IMR-90 (cell line): ENCODE data around the gene SLC2A10. TPM values are rescaled to one million over a fixed set of nuclear protein-coding genes. Genes with fewer than 3 reads are reported as not detected.

Source experiments
- ATAC-seq: fragments of 200-7000 bp; cut with Tn5 transposase; 2 replicates; pipeline ENCODE4 v1.9.1; 2020; ENCODE audit warnings: low read depth, mild to moderate bottlenecking, moderate library complexity
- BruUV-seq: library from RNA; stranded (reverse); fragments of 400-500 nt; replicated peaks from 2 replicates; lab custom pipeline; 2021; lab: Mats Ljungman, UMichigan
- CTCF ChIA-PET: fragments of 300-600 bp; formaldehyde crosslinking; extraction: SDS; loops from one replicate; lab custom pipeline; 2021; ENCODE audit warnings: antibody characterized with exemption; lab: Yijun Ruan, JAX
- POLR2A ChIA-PET: fragments of 300-600 bp; sonication (Branson Sonifier 250); formaldehyde crosslinking; loops from one replicate; lab custom pipeline; 2022; ENCODE audit warnings: antibody characterized with exemption; ENCODE audit not compliant: unreplicated experiment; lab: Charles Lee
- DNase-seq: peaks from one replicate; pipeline ENCODE4 v3.0.0; 2013
- H2AFZ ChIP-seq: replicated peaks from 2 replicates; pipeline ENCODE3; 2013; ENCODE audit warnings: low read length, mild to moderate bottlenecking; ENCODE audit not compliant: poor library complexity
- H2AK5ac ChIP-seq: 2 replicates; pipeline ENCODE4 v1.6.1; 2013; ENCODE audit warnings: low read depth, low read length, inconsistent platforms
- H2AK9ac ChIP-seq: replicated peaks from 2 replicates; pipeline ENCODE3; 2013; ENCODE audit warnings: mild to moderate bottlenecking, low read depth, low read length, moderate library complexity; ENCODE audit not compliant: poor library complexity
- H2BK120ac ChIP-seq: 2 replicates; pipeline ENCODE4 v1.6.1; 2013; ENCODE audit warnings: low read depth, low read length, inconsistent platforms
- H2BK15ac ChIP-seq: 3 replicates; pipeline ENCODE4 v1.6.1; 2013; ENCODE audit warnings: low read depth, low read length, inconsistent platforms
- H2BK20ac ChIP-seq: 2 replicates; pipeline ENCODE4 v1.6.1; 2013; ENCODE audit warnings: low read depth, mild to moderate bottlenecking, inconsistent platforms, low read length, moderate library complexity
- H2BK5ac ChIP-seq: 2 replicates; pipeline ENCODE4 v1.6.1; 2013; ENCODE audit warnings: mild to moderate bottlenecking, low read depth, low read length, inconsistent platforms; ENCODE audit not compliant: poor library complexity, severe bottlenecking
- H3K14ac ChIP-seq: replicated peaks from 2 replicates; pipeline ENCODE4 v1.6.1; 2013; ENCODE audit warnings: low read depth, low read length, inconsistent platforms
- H3K18ac ChIP-seq: 2 replicates; pipeline ENCODE4 v1.6.1; 2013; ENCODE audit warnings: low read depth, low read length, control low read depth
- H3K23ac ChIP-seq: 2 replicates; pipeline ENCODE4 v1.6.1; 2013; ENCODE audit warnings: low read depth, low read length, inconsistent platforms
- H3K27ac ChIP-seq: 2 replicates; pipeline ENCODE4 v1.5.1; 2013; ENCODE audit warnings: mild to moderate bottlenecking, control low read depth, low read length; ENCODE audit not compliant: insufficient read depth
- H3K27me3 ChIP-seq: 2 replicates; pipeline ENCODE4 v1.6.1; 2013; ENCODE audit warnings: low read length; ENCODE audit not compliant: control insufficient read depth, insufficient read depth
- H3K36me3 ChIP-seq: 2 replicates; pipeline ENCODE4 v1.6.1; 2013; ENCODE audit warnings: low read length, mixed read lengths; ENCODE audit not compliant: control insufficient read depth, insufficient read depth
- H3K4ac ChIP-seq: 2 replicates; pipeline ENCODE4 v1.6.1; 2013; ENCODE audit warnings: low read depth, low read length, inconsistent platforms
- H3K4me1 ChIP-seq: 2 replicates; pipeline ENCODE4 v1.6.1; 2013; ENCODE audit warnings: low read length, mixed read lengths; ENCODE audit not compliant: control insufficient read depth, insufficient read depth
- H3K4me2 ChIP-seq: 2 replicates; pipeline ENCODE4 v1.6.1; 2013; ENCODE audit warnings: low read depth, mild to moderate bottlenecking, control low read depth, low read length, moderate library complexity
- H3K4me3 ChIP-seq: 2 replicates; pipeline ENCODE4 v1.5.1; 2013; ENCODE audit warnings: low read depth, mild to moderate bottlenecking, control low read depth, low read length, moderate library complexity; ENCODE audit not compliant: insufficient read depth
- H3K56ac ChIP-seq: 2 replicates; pipeline ENCODE4 v1.6.1; 2013; ENCODE audit warnings: low read length, inconsistent platforms; ENCODE audit not compliant: insufficient read depth; ENCODE audit errors: extremely low read depth
- H3K79me1 ChIP-seq, 2 experiments: 2 replicates each; pipeline ENCODE4 v1.6.1; 2013; ENCODE audit warnings: low read length in 2 of 2, inconsistent platforms in 1 of 2, low read depth in 1 of 2
- H3K9ac ChIP-seq: 2 replicates; pipeline ENCODE4 v1.6.1; 2013; ENCODE audit warnings: low read depth, low read length, control low read depth
- H3K9me1 ChIP-seq: 2 replicates; pipeline ENCODE4 v1.6.1; 2013; ENCODE audit warnings: low read length, inconsistent platforms; ENCODE audit not compliant: insufficient read depth
- H3K9me3 ChIP-seq: 2 replicates; pipeline ENCODE4 v1.6.1; 2013; ENCODE audit warnings: low read length; ENCODE audit not compliant: control insufficient read depth, insufficient read depth
- H4K20me1 ChIP-seq: 2 replicates; pipeline ENCODE4 v1.6.1; 2013; ENCODE audit warnings: low read length, inconsistent platforms; ENCODE audit not compliant: insufficient read depth
- H4K5ac ChIP-seq: 2 replicates; pipeline ENCODE4 v1.6.1; 2013; ENCODE audit warnings: mild to moderate bottlenecking, low read depth, low read length, control low read depth
- H4K8ac ChIP-seq, 2 experiments: 2 replicates each; pipeline ENCODE4 v1.6.1; 2013; ENCODE audit warnings: low read depth in 2 of 2, low read length in 2 of 2, control low read depth in 1 of 2, inconsistent platforms in 1 of 2
- H4K91ac ChIP-seq: 2 replicates; pipeline ENCODE4 v1.6.1; 2013; ENCODE audit warnings: low read depth, low read length, inconsistent platforms; ENCODE audit not compliant: insufficient read depth
- MAZ ChIP-seq: IDR thresholded peaks from 2 replicates; pipeline ENCODE4 v1.6.1; 2012; ENCODE audit warnings: low read depth, mild to moderate bottlenecking, low read length, improper control_type of control experiment, moderate library complexity, borderline replicate concordance
- MXI1 ChIP-seq: IDR thresholded peaks from 2 replicates; pipeline ENCODE4 v1.6.1; 2012; ENCODE audit warnings: low read depth, mild to moderate bottlenecking, low read length, moderate library complexity, borderline replicate concordance
- POLR2A ChIP-seq: IDR thresholded peaks from 2 replicates; pipeline ENCODE4 v1.6.1; 2012; ENCODE audit warnings: mild to moderate bottlenecking, low read depth, low read length
- SMC3 ChIP-seq: fragments of 150-350 bp; IDR thresholded peaks from 2 replicates; pipeline ENCODE4 v1.6.1; 2016; ENCODE audit warnings: low read depth, mild to moderate bottlenecking, antibody characterized with exemption, low read length, moderate library complexity
- WGBS, 2 experiments: methylation state at CpG; one replicate each; pipeline versions ENCODE4 v1.1.5 to v1.1.7; 2013; ENCODE audit warnings: missing lambda C conversion rate in 2 of 2; ENCODE audit not compliant: insufficient read length in 1 of 2; ENCODE audit errors: extremely low coverage in 2 of 2; 5-methylcytosine and 5-hydroxymethylcytosine counted together
- dilution Hi-C: fragments of 300-500 bp; cut with HindIII; formaldehyde crosslinking; loops from one replicate; pipeline ENCODE4 v1.14.3; 2018; ENCODE audit warnings: low sequenced_read_pairs; ENCODE audit not compliant: unreplicated experiment
- in situ Hi-C: fragments of 300-500 bp; cut with MboI; formaldehyde crosslinking; loops from 3 replicates; pipeline ENCODE4 v1.14.3; 2019; ENCODE audit warnings: low sequenced_read_pairs, inconsistent platforms, mixed read lengths
- intact Hi-C: fragments of 100-400 bp; cut with micrococcal nuclease; formaldehyde crosslinking; loops from 2 replicates; pipeline ENCODE4 v1.10.0; 2022
- polyA plus RNA-seq, 3 experiments: library from polyadenylated mRNA; depleted of rRNA; stranded (reverse); fragments of >200 nt; gene quantifications; 2 replicates each; pipeline ENCODE4 v1.2.3, GENCODE V29; 2012; ENCODE audit warnings: low replicate concordance in 1 of 3
- total RNA-seq: library from RNA; depleted of rRNA; stranded (reverse); fragments of >200 nt; gene quantifications from 2 replicates; pipeline ENCODE4 v1.2.3, GENCODE V29; 2012
- TF ChIP-seq, protein P1 (sequence below): conservative IDR thresholded peaks from 2 replicates; pipeline ENCODE4 v1.5.1; 2012; ENCODE audit warnings: mild to moderate bottlenecking, low read depth, low read length, improper control_type of control experiment

Gene SLC2A10
- total and polyA plus RNA-seq, 2 of the 4 experiments (the other 2 are of a cell fraction) = 15.2 to 22.0 TPM

DNA sequence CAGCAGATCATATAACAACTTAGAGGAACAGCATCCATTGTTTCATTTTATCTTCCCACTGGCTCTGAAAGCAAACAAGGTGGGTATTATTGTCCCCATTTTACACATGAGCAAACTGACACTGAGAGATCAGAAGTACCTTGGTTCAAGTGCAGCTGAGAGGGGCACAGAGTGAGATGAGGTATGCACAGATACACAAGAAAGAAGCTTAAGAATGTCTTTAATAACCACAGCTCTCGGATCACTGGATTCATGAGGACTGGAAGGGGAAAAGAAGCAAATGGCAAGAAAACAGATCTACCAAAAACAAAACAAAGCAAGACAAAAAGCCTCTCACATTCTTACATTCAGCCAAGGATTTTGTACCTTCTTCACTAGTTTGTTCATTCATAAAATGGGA, 10.6 kb downstream of the SLC2A10 start:
- Histone ChIP-seq H3K36me3 (peaks cover 20% of the 10 kb centered on the region), H2AK5ac (no peak overlapping the region), H3K27ac (no peak overlapping the region), H3K56ac (no peak overlapping the region), H3K9me1 (peaks cover 13% of the 10 kb centered on the region), H3K27me3 (no peaks in the 10 kb centered on the region), H3K4ac (no peak overlapping the region), H4K5ac (no peak overlapping the region), H2BK5ac (no peak overlapping the region), H2BK120ac (no peak overlapping the region), H3K14ac (no peak overlapping the region), H3K23ac (no peak overlapping the region), H4K8ac (no peak overlapping the region), H3K9me3 (peaks cover 7% of the 10 kb centered on the region), H4K91ac (no peak overlapping the region), H4K20me1 (peaks cover 14% of the 10 kb centered on the region), H2BK15ac (no peak overlapping the region), H3K79me1 (peaks cover 12 to 63% of the 10 kb centered on the region in 2 experiments), H3K9ac (no peak overlapping the region), H2AFZ (no peak overlapping the region), H3K4me1 (peaks cover 2% of the 10 kb centered on the region; the same call in 1 of the 2 replicates), H3K4me3 (no peak overlapping the region), H2AK9ac (no peak overlapping the region), H3K4me2 (no peak overlapping the region), H2BK20ac (no peak overlapping the region), H3K18ac (no peak overlapping the region)
- dilution Hi-C loops = no loop called here
- no TSS peak for BruUV-seq
- in situ Hi-C loops = no loop called here
- no peak for DNase-seq
- ChIA-PET POLR2A (no interaction called here), CTCF (no interaction called here)
- intact Hi-C loops = no loop called here
- ATAC-seq = no peak
- TF ChIP-seq, protein P1, sequence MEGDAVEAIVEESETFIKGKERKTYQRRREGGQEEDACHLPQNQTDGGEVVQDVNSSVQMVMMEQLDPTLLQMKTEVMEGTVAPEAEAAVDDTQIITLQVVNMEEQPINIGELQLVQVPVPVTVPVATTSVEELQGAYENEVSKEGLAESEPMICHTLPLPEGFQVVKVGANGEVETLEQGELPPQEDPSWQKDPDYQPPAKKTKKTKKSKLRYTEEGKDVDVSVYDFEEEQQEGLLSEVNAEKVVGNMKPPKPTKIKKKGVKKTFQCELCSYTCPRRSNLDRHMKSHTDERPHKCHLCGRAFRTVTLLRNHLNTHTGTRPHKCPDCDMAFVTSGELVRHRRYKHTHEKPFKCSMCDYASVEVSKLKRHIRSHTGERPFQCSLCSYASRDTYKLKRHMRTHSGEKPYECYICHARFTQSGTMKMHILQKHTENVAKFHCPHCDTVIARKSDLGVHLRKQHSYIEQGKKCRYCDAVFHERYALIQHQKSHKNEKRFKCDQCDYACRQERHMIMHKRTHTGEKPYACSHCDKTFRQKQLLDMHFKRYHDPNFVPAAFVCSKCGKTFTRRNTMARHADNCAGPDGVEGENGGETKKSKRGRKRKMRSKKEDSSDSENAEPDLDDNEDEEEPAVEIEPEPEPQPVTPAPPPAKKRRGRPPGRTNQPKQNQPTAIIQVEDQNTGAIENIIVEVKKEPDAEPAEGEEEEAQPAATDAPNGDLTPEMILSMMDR = no peak
- TF ChIP-seq MAZ (no peak), SMC3 (no peak), MXI1 (no peak), POLR2A (no peak)
- no CpG with 5 or more reads among the region's 1 CpG for WGBS, 2 experiments
